ENCODE measurements around the gene ZMYND11. TPM values are rescaled to one million over a fixed set of nuclear protein-coding genes. Genes with fewer than 3 reads are reported as not detected.

Gene ZMYND11
- total RNA-seq, 4 donors from 2014 or later = 28.9 to 132 (median 37.2) TPM

- DNase-seq = no peak
- no peak overlapping the region for H3K4me3 ChIP-seq
- H3K27me3 ChIP-seq = no peaks in the 10 kb centered on the region
- TF ChIP-seq POLR2A (IDR thresholded peaks at IDR 0.05) (no peak), CTCF (IDR thresholded peaks at IDR 0.05) (no peak)
- no peak overlapping the region for H3K27ac ChIP-seq
- no peaks in the 10 kb centered on the region for H3K9me3 ChIP-seq
- H3K36me3 ChIP-seq = no peaks in the 10 kb centered on the region
- no peaks in the 10 kb centered on the region for H3K4me1 ChIP-seq
Measured at GRCh38 chr10:194281-194680, 59.0 kb downstream of the ZMYND11 start.

DNA sequence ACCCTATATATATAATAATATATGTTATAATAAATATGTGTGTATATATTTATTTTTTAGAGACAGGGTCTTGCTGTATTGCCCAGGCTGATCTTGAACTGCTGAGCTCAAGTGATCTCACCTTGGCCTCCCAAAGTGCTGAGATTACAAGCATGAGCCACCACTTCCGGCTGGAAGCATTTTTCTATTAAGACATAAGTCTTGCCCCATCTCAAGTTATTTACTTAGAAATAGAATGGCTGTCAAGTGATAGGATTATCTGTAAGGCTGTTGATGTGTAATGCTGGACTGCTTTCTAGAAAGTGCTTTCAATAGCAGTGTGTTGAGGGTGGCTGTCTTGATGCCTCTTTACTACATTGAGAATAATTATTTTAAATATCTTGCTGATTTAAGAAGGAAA is 65.2 kb downstream of the ZMYND11 start:
- DNase-seq = no peak
- Histone ChIP-seq H3K4me3 (no peak overlapping the region), H3K27me3 (no peaks in the 10 kb centered on the region), H3K36me3 (no peaks in the 10 kb centered on the region), H3K9me3 (no peaks in the 10 kb centered on the region), H3K27ac (no peak overlapping the region), H3K4me1 (no peaks in the 10 kb centered on the region)
- no peak for TF ChIP-seq POLR2A (IDR thresholded peaks at IDR 0.05)
- TF ChIP-seq CTCF (IDR thresholded peaks at IDR 0.05) = no peak

- no peaks in the 10 kb centered on the region for H3K36me3 ChIP-seq
- no peak overlapping the region for H3K27ac ChIP-seq
- H3K4me3 ChIP-seq = no peak overlapping the region
- no peak for TF ChIP-seq CTCF (IDR thresholded peaks at IDR 0.05)
- TF ChIP-seq POLR2A (IDR thresholded peaks at IDR 0.05) = no peak
- no peaks in the 10 kb centered on the region for H3K9me3 ChIP-seq
- no peak for DNase-seq
- no peaks in the 10 kb centered on the region for H3K4me1 ChIP-seq
- no peaks in the 10 kb centered on the region for H3K27me3 ChIP-seq
Measured at GRCh38 chr10:201328-201771, 66.1 kb downstream of the ZMYND11 start.

DNA sequence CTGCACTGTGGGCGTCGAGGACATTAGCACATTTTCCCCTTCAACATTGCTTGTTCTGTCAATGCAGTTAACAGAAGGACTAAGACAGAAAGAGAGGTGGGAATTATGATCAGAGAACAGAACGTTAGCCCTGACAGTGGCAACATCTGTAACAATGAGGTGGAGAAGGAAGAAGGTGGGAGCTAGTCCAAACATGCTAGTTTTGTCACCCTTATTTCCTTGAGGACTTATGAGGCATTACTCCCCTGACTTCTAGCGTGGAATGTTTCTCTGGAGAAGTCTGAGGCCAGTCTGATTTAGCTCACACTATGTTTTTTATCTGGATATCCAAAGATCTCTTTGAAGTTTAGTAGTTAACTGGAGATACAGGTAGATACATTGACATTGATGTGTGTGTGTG is 73.4 kb downstream of the ZMYND11 start:
- H3K9me3 ChIP-seq = no peaks in the 10 kb centered on the region
- H3K27ac ChIP-seq = no peak overlapping the region
- H3K36me3 ChIP-seq = no peaks in the 10 kb centered on the region
- no peak for TF ChIP-seq POLR2A (IDR thresholded peaks at IDR 0.05)
- no peak for TF ChIP-seq CTCF (IDR thresholded peaks at IDR 0.05)
- no peaks in the 10 kb centered on the region for H3K27me3 ChIP-seq
- no peak overlapping the region for H3K4me3 ChIP-seq
- DNase-seq = no peak
- no peaks in the 10 kb centered on the region for H3K4me1 ChIP-seq

DNA sequence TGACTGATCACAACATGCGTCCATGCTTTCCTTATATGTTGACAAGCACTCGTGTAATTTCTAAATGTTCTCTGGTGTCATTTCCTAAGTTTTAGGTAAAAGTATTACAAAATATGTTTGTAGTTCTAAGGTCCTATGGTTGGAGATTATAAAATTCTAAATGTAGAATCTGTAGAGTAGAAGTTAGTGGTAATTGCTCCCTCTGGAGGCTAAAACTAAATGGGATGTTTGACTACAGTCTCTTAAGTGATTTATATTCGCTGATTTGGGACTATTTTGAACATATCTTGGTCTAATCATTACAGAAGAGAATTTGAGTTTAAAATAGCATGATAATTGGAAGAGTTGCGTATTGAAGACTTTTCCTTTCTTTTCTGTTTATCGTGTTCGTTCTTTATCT is 74.1 kb downstream of the ZMYND11 start:
- H3K27me3 ChIP-seq = no peaks in the 10 kb centered on the region
- DNase-seq = no peak
- H3K36me3 ChIP-seq = no peaks in the 10 kb centered on the region
- no peaks in the 10 kb centered on the region for H3K4me1 ChIP-seq
- no peak for TF ChIP-seq CTCF (IDR thresholded peaks at IDR 0.05)
- TF ChIP-seq POLR2A (IDR thresholded peaks at IDR 0.05) = no peak
- H3K27ac ChIP-seq = no peak overlapping the region
- no peak overlapping the region for H3K4me3 ChIP-seq
- H3K9me3 ChIP-seq = no peaks in the 10 kb centered on the region

DNA sequence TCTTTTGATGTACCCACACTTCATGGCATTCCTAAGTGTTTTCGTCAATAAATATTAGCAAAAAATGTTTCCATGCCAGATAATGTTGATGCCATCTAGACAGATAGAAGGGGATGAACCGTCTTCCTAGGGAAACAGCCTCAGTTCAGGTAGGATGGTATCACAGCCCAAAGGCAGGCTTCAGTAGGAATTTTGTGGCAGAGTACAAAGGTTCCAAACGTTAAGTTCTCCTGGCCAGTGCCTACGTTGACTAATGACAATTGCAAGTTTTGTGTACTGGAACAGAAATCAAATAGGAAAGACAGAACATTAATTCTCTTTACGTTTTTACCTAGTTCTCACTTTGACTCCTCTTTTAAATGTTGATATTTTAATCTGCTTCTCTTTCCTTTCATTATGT is 75.0 kb downstream of the ZMYND11 start:
- TF ChIP-seq POLR2A (IDR thresholded peaks at IDR 0.05) = no peak
- TF ChIP-seq CTCF (IDR thresholded peaks at IDR 0.05) = no peak
- H3K27me3 ChIP-seq = no peaks in the 10 kb centered on the region
- DNase-seq = no peak
- no peaks in the 10 kb centered on the region for H3K4me1 ChIP-seq
- H3K4me3 ChIP-seq = no peak overlapping the region
- no peaks in the 10 kb centered on the region for H3K36me3 ChIP-seq
- no peak overlapping the region for H3K27ac ChIP-seq
- no peaks in the 10 kb centered on the region for H3K9me3 ChIP-seq

Measured in Peyer's patch (tissue), 4 donors.